Metanephros (tissue), 1 donor: ENCODE results near the gene CPSF4L. TPM values are rescaled to one million over a fixed set of nuclear protein-coding genes. Genes with fewer than 3 reads are reported as not detected.

Experiments
- total RNA-seq: library from RNA; depleted of rRNA; stranded (reverse); fragments of >200 nt; gene quantifications from one replicate; pipeline ENCODE4 v1.2.3, GENCODE V29; 2014

CPSF4L gene, protein sequence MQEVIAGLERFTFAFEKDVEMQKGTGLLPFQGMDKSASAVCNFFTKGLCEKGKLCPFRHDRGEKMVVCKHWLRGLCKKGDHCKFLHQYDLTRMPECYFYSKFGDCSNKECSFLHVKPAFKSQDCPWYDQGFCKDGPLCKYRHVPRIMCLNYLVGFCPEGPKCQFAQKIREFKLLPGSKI
- total RNA-seq: not detected

GRCh38 chr17:73261617-73261951 lies at the start of gene CPSF4L:
Gene CPSF4L (minus strand): TSS chr17:73261880. CDS start chr17:73261818, 62 bp downstream.

Other genes starting within 250 kb of the CPSF4L start
- gene SLC39A11, start 169.2 kb downstream of the CPSF4L start, total RNA-seq: 26.3 TPM
- gene SSTR2, start 96.9 kb downstream of the CPSF4L start, total RNA-seq: 1.1 TPM
- 21.5 TPM for gene COG1, start 68.8 kb downstream of the CPSF4L start, total RNA-seq
- 67.3 TPM for gene CDC42EP4, start 50.1 kb upstream of the CPSF4L start, total RNA-seq